H1 (cell line): ENCODE measurements around the gene NT5C1A.

Source experiments
- CTCF ChIP-seq, 3 experiments: IDR thresholded peaks; 1 replicate in 2 of 3; 2 replicates in 1 of 3; pipeline versions ENCODE4 v1.5.1 to v1.6.1; 2011; ENCODE audit warnings: low read length in 3 of 3, mild to moderate bottlenecking in 3 of 3, inconsistent platforms in 2 of 3, low read depth in 1 of 3, moderate library complexity in 1 of 3; ENCODE audit not compliant: insufficient read depth in 1 of 3; ENCODE audit errors: control extremely low read depth in 1 of 3
- EZH2 ChIP-seq: fragments of 200-600 bp; sonication (generic); IDR thresholded peaks from 2 replicates; pipeline ENCODE4 v1.7.1; 2012; ENCODE audit warnings: low read depth, mild to moderate bottlenecking, moderate library complexity, low read length, inconsistent platforms; ENCODE audit not compliant: severe bottlenecking
- KDM5A ChIP-seq: fragments of 200-600 bp; IDR thresholded peaks from 2 replicates; pipeline ENCODE4 v1.7.1; 2012; ENCODE audit warnings: mild to moderate bottlenecking, low read length, inconsistent platforms, mixed read lengths
- MAX ChIP-seq: IDR thresholded peaks from 2 replicates; pipeline ENCODE4 v1.6.1; 2012; ENCODE audit warnings: inconsistent platforms
- POLR2A ChIP-seq, 2 experiments: IDR thresholded peaks; 1 replicate in 1 of 2; 2 replicates in 1 of 2; pipeline ENCODE4 v1.6.1; 2011; ENCODE audit warnings: low read depth in 2 of 2, low read length in 2 of 2, mild to moderate bottlenecking in 2 of 2; ENCODE audit errors: control extremely low read depth in 1 of 2
- POLR2AphosphoS5 ChIP-seq: IDR thresholded peaks from 2 replicates; pipeline ENCODE4 v1.6.1; 2011; ENCODE audit warnings: low read depth, low read length
- RAD21 ChIP-seq, 2 experiments: IDR thresholded peaks in 1 of 2; conservative IDR thresholded peaks in 1 of 2; 2 replicates each; pipeline ENCODE4 v1.6.1; 2011; ENCODE audit warnings: low read depth in 2 of 2, low read length in 2 of 2, improper control_type of control experiment in 1 of 2, inconsistent platforms in 1 of 2, mild to moderate bottlenecking in 1 of 2, moderate library complexity in 1 of 2
- SIX5 ChIP-seq: IDR thresholded peaks from 2 replicates; pipeline ENCODE4 v1.6.1; 2011; ENCODE audit warnings: mild to moderate bottlenecking, low read depth, low read length

- TF ChIP-seq KDM5A (no peak), MAX (no peak), POLR2AphosphoS5 (no peak), SIX5 (no peak), EZH2 (no peak), POLR2A (IDR thresholded peaks at IDR 0.05; ENCODE audit: control extremely low read depth in 1 of 2, low read depth in 2 of 2, low read length in 2 of 2) (no peak), RAD21 (IDR thresholded peaks at IDR 0.05 in 1 of 2, conservative IDR thresholded peaks at IDR 0.05 in 1 of 2; ENCODE audit: low read depth in 2 of 2, low read length in 2 of 2) (no peak), CTCF (IDR thresholded peaks at IDR 0.05; ENCODE audit: control extremely low read depth in 1 of 3, insufficient read depth in 1 of 3, low read depth in 1 of 3, low read length in 3 of 3) (no peak)
These were observed 3.0 kb downstream of the NT5C1A start for GRCh38 chr1:39668894-39669293.
